Measurements from ENCODE around the gene GTF2IRD2.
"Not testable (repeated sequence)": the region's sequence is repeated elsewhere in the genome, so short reads cannot be mapped to it uniquely, and the experiment has no call there.

- not testable (repeated sequence) for TF ChIP-seq CTCF, EP300, POLR2A, POLR2AphosphoS5 (IDR thresholded peaks at IDR 0.05)
Observed at GRCh38 chr7:74758982-74759381, 92.4 kb downstream of the GTF2IRD2 start.
